HEK293T (cell line): Measurements from ENCODE around the gene SNAP23.

Source experiments
- CTCF ChIA-PET: fragments of 350-600 bp; formaldehyde crosslinking; extraction: SDS; loops from one replicate; lab custom pipeline; 2021; ENCODE audit warnings: antibody characterized with exemption, inconsistent platforms; lab: Yijun Ruan, JAX
- POLR2A ChIA-PET: fragments of 350-600 bp; formaldehyde crosslinking; extraction: SDS; loops from one replicate; lab custom pipeline; 2020; ENCODE audit warnings: antibody characterized with exemption, inconsistent platforms; lab: Yijun Ruan, JAX
- DNase-seq: peaks from one replicate; pipeline ENCODE4 v3.0.0; 2012; ENCODE audit warnings: mixed read lengths; ENCODE audit errors: extremely low spot score
- ARNT ChIP-seq: fragments of 450-650 bp; IDR thresholded peaks from 2 replicates; pipeline ENCODE4 v1.6.1; 2017; ENCODE audit warnings: mild to moderate bottlenecking
- BHLHE40 ChIP-seq: fragments of 450-650 bp; IDR thresholded peaks from 2 replicates; pipeline ENCODE4 v1.6.1; 2016; ENCODE audit warnings: mild to moderate bottlenecking, moderate library complexity, borderline replicate concordance
- CTBP1 ChIP-seq: fragments of 450-650 bp; IDR thresholded peaks from 2 replicates; pipeline ENCODE4 v1.6.1; 2016; ENCODE audit warnings: borderline replicate concordance
- ELF4 ChIP-seq: fragments of 450-650 bp; IDR thresholded peaks from 2 replicates; pipeline ENCODE4 v1.6.1; 2017; ENCODE audit warnings: antibody characterized with exemption
- FOXA1 ChIP-seq: fragments of 450-650 bp; IDR thresholded peaks from 2 replicates; pipeline ENCODE4 v1.6.1; 2016; ENCODE audit warnings: mild to moderate bottlenecking
- FOXK2 ChIP-seq: fragments of 450-650 bp; IDR thresholded peaks from 2 replicates; pipeline ENCODE4 v1.6.1; 2016; ENCODE audit warnings: mild to moderate bottlenecking
- FOXM1 ChIP-seq: fragments of 450-650 bp; IDR thresholded peaks from 2 replicates; pipeline ENCODE4 v1.6.1; 2017; ENCODE audit warnings: mild to moderate bottlenecking, borderline replicate concordance
- HDGF ChIP-seq: fragments of 450-650 bp; IDR thresholded peaks from 2 replicates; pipeline ENCODE4 v1.6.1; 2017; ENCODE audit warnings: antibody characterized with exemption, borderline replicate concordance
- L3MBTL2 ChIP-seq: fragments of 450-650 bp; conservative IDR thresholded peaks from 2 replicates; pipeline ENCODE4 v1.6.1; 2016; ENCODE audit warnings: mild to moderate bottlenecking
- LEF1 ChIP-seq: fragments of 450-650 bp; IDR thresholded peaks from 2 replicates; pipeline ENCODE4 v1.6.1; 2017; ENCODE audit warnings: mild to moderate bottlenecking, borderline replicate concordance
- NFRKB ChIP-seq: fragments of 450-650 bp; IDR thresholded peaks from 2 replicates; pipeline ENCODE4 v1.6.1; 2016; ENCODE audit warnings: mild to moderate bottlenecking, moderate library complexity
- PKNOX1 ChIP-seq: fragments of 450-650 bp; IDR thresholded peaks from 2 replicates; pipeline ENCODE4 v1.6.1; 2016
- SP1 ChIP-seq: fragments of 450-650 bp; IDR thresholded peaks from 2 replicates; pipeline ENCODE4 v1.6.1; 2017
- SUZ12 ChIP-seq: fragments of 450-650 bp; IDR thresholded peaks from 2 replicates; pipeline ENCODE4 v1.6.1; 2016; ENCODE audit warnings: mild to moderate bottlenecking
- TARDBP ChIP-seq: fragments of 450-650 bp; IDR thresholded peaks from 2 replicates; pipeline ENCODE4 v1.6.1; 2016
- ZNF384 ChIP-seq: fragments of 450-650 bp; IDR thresholded peaks from 2 replicates; pipeline ENCODE4 v1.6.1; 2016

Gene SNAP23

DNA sequence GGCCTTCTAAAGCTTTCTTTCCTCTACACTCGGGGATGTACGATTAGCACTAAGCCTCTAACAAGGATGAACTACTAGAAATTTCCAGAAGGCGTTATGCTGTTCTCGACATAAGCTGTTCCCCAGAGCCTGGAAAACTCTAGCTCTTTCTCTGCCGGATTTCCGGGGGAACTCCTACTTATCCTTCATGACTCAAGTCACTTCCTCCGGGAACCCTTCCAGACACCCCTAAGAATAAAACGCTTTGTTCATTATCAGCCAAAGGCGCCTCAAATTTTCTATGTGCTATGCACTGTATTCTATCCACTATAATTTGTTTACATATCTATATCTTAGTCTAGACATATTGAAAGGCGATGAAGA is 455 bp upstream of the SNAP23 start:
- TF ChIP-seq LEF1 = no peak
- no peak for TF ChIP-seq FOXM1
- no peak for TF ChIP-seq ZNF384
- TF ChIP-seq TARDBP = no peak
- no peak for TF ChIP-seq L3MBTL2
- no peak for TF ChIP-seq PKNOX1
- TF ChIP-seq HDGF = no peak
- no peak for TF ChIP-seq NFRKB
- no peak for TF ChIP-seq ELF4
- TF ChIP-seq BHLHE40 = no peak
- no peak for TF ChIP-seq SUZ12
- no peak for TF ChIP-seq CTBP1
- TF ChIP-seq SP1 = no peak
- TF ChIP-seq ARNT = no peak
- no peak for TF ChIP-seq FOXK2
- TF ChIP-seq FOXA1 = no peak
- POLR2A ChIA-PET = interaction anchor here (0.7 to 2.0 kb wide), 6 partner anchors 10 to 86 kb away, joined by 3 to 11 read pairs (median 4); partner anchors contain the start of genes HAUS2 and LRRC57
- CTCF ChIA-PET = no interaction called here

DNA sequence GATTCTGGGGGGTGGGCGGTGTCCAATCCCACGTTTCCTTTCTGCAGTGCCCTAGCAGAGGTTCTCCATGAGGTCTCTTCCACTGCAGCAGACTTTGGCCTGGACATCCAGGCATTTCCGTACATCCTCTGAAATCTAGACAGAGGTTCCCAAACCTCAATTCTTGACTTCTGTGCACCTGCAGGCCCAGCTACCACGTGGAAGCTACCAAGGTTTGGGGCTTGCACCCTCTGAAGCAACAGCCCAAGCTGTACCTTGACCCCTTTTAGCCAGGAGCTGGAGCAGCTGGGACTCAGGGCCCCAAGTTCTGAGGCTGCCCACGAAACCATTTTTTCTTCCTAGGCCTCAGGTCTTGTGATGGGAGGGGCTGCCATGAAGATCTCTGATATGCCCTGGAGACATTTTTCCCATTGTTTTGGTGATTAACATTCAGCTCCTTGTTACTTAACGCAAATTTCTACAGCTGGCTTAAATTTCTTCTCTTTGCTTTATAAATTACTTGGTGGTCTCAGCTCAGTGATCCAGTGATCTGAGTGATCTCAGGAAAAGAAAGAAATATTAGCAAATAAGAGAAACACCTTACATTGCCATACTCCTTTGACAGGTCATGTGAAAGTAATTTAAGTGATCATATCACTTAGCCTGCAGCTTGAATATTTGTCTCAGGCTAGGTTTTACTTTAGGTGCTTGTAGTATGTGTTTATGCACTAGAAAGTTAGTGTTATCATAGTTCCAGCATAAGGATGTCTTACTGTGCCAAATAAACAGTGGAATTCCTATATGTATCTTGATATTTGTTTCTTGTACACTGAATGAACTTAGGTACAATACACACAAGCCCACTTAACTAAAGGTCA is 3.0 kb downstream of the SNAP23 start:
- DNase-seq = no peak
- TF ChIP-seq HDGF (no peak), ELF4 (no peak), NFRKB (no peak), SUZ12 (no peak), CTBP1 (no peak), ZNF384 (no peak)
- POLR2A ChIA-PET = interaction anchor here (0.6 to 2.3 kb wide), 3 partner anchors 8 to 77 kb away, joined by 3 to 10 read pairs (median 3); partner anchors contain the start of genes STARD9 and ZNF106
- CTCF ChIA-PET = no interaction called here

More for the DNA sequence above, 455 bp upstream of the SNAP23 start:
- DNase-seq = no peak

DNA sequence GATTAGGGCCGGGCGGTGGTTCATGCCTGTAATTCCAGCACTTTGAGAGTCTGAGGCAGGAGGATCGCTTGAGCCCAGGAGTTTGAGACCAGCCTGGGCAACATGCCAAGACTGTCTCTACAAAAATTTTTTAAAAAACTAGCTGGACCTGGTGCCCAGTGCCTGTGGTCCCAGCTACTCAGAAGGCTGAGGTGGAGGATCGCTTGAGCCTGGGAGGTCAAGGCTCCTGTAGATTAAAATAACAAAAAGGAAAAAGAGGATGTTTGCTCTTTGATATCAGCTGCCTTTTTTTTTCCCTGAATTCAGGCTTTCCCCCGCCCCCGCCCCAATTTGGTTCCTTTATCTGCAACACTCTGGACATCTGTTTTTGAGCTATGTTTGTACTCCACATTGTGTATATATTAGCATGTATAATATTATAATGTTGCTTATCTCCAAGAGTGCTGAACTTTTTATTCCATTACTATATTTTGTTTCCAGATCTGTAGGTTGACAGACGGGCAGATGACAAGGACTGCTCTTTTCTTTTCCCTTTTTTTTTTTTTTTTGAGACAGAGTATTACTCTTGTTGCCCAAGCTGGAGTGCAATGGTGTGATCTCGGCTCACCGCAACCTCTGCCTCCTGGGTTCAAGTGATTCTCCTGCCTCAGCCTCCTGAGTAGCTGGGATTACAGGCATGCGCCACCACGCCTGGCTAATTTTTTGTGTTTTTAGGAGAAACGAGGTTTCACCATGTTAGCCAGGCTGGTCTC is 4.6 kb downstream of the SNAP23 start:
- CTCF ChIA-PET = no interaction called here
- POLR2A ChIA-PET = interaction anchor here (1.6 to 2.3 kb wide), 2 partner anchors 9 to 48 kb away, joined by 6 to 10 read pairs; partner anchors contain the start of genes HAUS2, LRRC57 and ZNF106
- TF ChIP-seq LEF1 = no peak
- no peak for TF ChIP-seq FOXM1
- TF ChIP-seq ELF4 = no peak
- DNase-seq = no peak

DNA sequence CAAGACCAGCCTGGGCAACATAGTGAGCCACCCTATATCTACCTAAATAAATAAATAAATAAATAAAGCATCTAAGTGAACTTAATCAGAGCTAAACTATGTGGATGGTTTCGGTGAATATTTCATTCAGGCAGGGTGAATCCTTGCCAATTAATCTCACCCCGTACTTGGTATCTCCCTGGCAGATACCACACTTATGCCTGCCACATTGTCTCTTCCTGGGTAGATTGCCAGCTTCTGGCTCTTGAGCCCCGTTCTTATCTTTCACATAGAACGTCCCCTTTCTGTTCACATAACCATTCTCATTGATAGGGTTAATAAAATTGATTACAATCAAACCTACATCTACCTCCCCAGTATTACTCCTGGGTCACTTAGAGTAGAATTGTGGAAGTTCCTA is 7.0 kb downstream of the SNAP23 start:
- CTCF ChIA-PET = no interaction called here
- POLR2A ChIA-PET = no interaction called here

GRCh38 chr15:42503825-42504224 is 8.4 kb downstream of the SNAP23 start:
- ChIA-PET CTCF (no interaction called here), POLR2A (no interaction called here)
- TF ChIP-seq FOXA1 (no peak), PKNOX1 (no peak), L3MBTL2 (no peak), SP1 (no peak), ZNF384 (no peak), FOXM1 (no peak), SUZ12 (no peak), NFRKB (no peak), TARDBP (no peak), HDGF (no peak)
- no peak for DNase-seq

More for the DNA sequence above, 7.0 kb downstream of the SNAP23 start:
- TF ChIP-seq ZNF384 = no peak
- no peak for TF ChIP-seq FOXM1
- TF ChIP-seq FOXK2 = no peak
- no peak for TF ChIP-seq CTBP1
- no peak for TF ChIP-seq SP1
- TF ChIP-seq SUZ12 = no peak
- TF ChIP-seq ARNT = no peak
- no peak for TF ChIP-seq PKNOX1
- no peak for TF ChIP-seq TARDBP
- no peak for TF ChIP-seq LEF1
- no peak for TF ChIP-seq HDGF
- TF ChIP-seq NFRKB = no peak
- TF ChIP-seq FOXA1 = no peak
- TF ChIP-seq BHLHE40 = no peak
- no peak for TF ChIP-seq ELF4
- no peak for DNase-seq

- ChIA-PET POLR2A (interaction anchor here (0.7 to 1.0 kb wide), 2 partner anchors 10 to 14 kb away, joined by 3 read pairs; partner anchors contain the start of gene ZNF106), CTCF (no interaction called here)
- TF ChIP-seq FOXM1 (no peak), SUZ12 (no peak), NFRKB (no peak), ARNT (no peak), TARDBP (no peak), ZNF384 (no peak), BHLHE40 (no peak), FOXK2 (no peak), HDGF (no peak), SP1 (no peak), ELF4 (no peak), LEF1 (no peak), CTBP1 (no peak)
- DNase-seq = no peak
Measured at GRCh38 chr15:42504631-42505030, 9.2 kb downstream of the SNAP23 start.
